Daoy (cell line): ENCODE measurements around the gene BCAS4. TPM values are rescaled to one million over a fixed set of nuclear protein-coding genes. Genes with fewer than 3 reads are reported as not detected.

Experiments
- DNase-seq: peaks from one replicate; pipeline ENCODE4 v3.0.0-alpha.2; 2015; ENCODE audit warnings: low read depth
- total RNA-seq: library from RNA; depleted of rRNA; stranded (reverse); fragments of >200 nt; shearing (Covaris generic); gene quantifications from 2 replicates; pipeline ENCODE4 v1.2.3, GENCODE V29; 2014; rRNA removed

Gene BCAS4
- total RNA-seq, 1 experiment from 2014 or later = 10.9 TPM

- no peak for DNase-seq
These were observed 116.9 kb downstream of the BCAS4 start for GRCh38 chr20:50911716-50912115.

- DNase-seq = peak; percentile 70
These were observed 119.0 kb downstream of the BCAS4 start for GRCh38 chr20:50913690-50914375.

GRCh38 chr20:50915424-50915823 lies 120.6 kb downstream of the BCAS4 start:
- no peak for DNase-seq

- DNase-seq = peak; percentile 8
These were observed 121.4 kb downstream of the BCAS4 start for GRCh38 chr20:50916257-50916656.

GRCh38 chr20:50916934-50917333 lies 122.1 kb downstream of the BCAS4 start:
- DNase-seq = no peak

- no peak for DNase-seq
These were observed 123.5 kb downstream of the BCAS4 start for GRCh38 chr20:50918403-50918802.

- DNase-seq = peak; percentile 9
These were observed 124.7 kb downstream of the BCAS4 start for GRCh38 chr20:50919567-50919966.

- DNase-seq = no peak
These were observed 126.1 kb downstream of the BCAS4 start for GRCh38 chr20:50920997-50921396.

- no peak for DNase-seq
These were observed 127.1 kb downstream of the BCAS4 start for GRCh38 chr20:50921803-50922501.

GRCh38 chr20:50924261-50924920 lies 129.5 kb downstream of the BCAS4 start:
- no peak for DNase-seq

GRCh38 chr20:50926530-50926929 lies 131.7 kb downstream of the BCAS4 start:
- no peak for DNase-seq

Other genes with a start within 250 kb of the BCAS4 start
- gene RIPOR3, start 103.5 kb upstream of the BCAS4 start, total RNA-seq = 0.27 and 0.40 TPM in 2 replicates
- gene PARD6B, start 63.5 kb upstream of the BCAS4 start, total RNA-seq = 5.2 and 26.0 TPM in 2 replicates
- gene ADNP, start 136.4 kb downstream of the BCAS4 start, total RNA-seq = 14.7 and 15.1 TPM in 2 replicates
- 133 and 153 TPM in 2 replicates for gene DPM1, start 163.5 kb downstream of the BCAS4 start, total RNA-seq
- 7.4 TPM in 2 replicates for gene MOCS3, start 163.8 kb downstream of the BCAS4 start, total RNA-seq
- gene KCNG1, start 228.0 kb downstream of the BCAS4 start, total RNA-seq = 71.9 and 91.3 TPM in 2 replicates